Femur (tissue), 1 donor: ENCODE measurements around the gene HOOK1.

ENCODE experiments used
- DNase-seq: peaks from one replicate; pipeline ENCODE4 v3.0.0-alpha.2; 2017

HOOK1 gene

GRCh38 chr1:59814901-59815825 lies at the start of gene HOOK1:
Gene HOOK1, plus strand, starts transcription at chr1:59814949. Its CDS starts 169 bp downstream, at chr1:59815118.
- DNase-seq = no peak

DNA sequence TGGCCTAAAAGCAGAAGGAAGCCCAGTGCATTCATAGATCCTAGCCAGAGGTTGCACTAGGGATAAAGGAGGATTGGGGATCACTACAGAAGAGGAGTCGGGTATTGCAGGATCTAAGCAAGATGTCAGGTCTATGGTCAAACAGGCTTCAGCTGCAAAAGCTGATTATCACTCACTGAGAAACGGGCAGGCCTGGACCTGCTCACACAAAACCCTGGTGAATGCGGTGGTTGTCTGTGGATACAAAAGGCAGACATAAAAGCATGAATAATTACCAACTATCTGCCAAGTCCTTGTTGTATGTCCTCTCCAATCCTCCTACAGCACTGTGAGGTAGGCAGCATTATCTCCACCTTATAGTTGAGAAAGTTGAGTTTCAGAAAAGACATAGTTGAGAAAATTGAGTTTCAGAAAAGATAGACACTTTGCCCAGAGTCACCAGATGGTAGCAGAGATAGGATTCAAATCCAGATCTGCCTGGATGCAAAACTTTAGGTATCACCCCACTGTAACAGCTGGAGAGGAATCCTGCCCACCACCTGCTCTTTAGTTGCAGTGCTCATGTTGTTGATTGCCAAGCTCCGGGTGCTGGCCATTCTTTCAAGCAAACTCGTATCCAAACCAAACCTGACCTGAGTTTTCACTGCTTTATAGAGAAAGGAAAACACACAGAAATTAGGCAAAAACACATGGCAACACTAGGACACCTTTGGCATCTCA lies 49.6 kb upstream of the HOOK1 start:
- DNase-seq = no peak

- DNase-seq = no peak
These were observed 48.4 kb upstream of the HOOK1 start for GRCh38 chr1:59766227-59766855.

- DNase-seq = no peak
These were observed 47.6 kb upstream of the HOOK1 start for GRCh38 chr1:59767119-59767518.

DNA sequence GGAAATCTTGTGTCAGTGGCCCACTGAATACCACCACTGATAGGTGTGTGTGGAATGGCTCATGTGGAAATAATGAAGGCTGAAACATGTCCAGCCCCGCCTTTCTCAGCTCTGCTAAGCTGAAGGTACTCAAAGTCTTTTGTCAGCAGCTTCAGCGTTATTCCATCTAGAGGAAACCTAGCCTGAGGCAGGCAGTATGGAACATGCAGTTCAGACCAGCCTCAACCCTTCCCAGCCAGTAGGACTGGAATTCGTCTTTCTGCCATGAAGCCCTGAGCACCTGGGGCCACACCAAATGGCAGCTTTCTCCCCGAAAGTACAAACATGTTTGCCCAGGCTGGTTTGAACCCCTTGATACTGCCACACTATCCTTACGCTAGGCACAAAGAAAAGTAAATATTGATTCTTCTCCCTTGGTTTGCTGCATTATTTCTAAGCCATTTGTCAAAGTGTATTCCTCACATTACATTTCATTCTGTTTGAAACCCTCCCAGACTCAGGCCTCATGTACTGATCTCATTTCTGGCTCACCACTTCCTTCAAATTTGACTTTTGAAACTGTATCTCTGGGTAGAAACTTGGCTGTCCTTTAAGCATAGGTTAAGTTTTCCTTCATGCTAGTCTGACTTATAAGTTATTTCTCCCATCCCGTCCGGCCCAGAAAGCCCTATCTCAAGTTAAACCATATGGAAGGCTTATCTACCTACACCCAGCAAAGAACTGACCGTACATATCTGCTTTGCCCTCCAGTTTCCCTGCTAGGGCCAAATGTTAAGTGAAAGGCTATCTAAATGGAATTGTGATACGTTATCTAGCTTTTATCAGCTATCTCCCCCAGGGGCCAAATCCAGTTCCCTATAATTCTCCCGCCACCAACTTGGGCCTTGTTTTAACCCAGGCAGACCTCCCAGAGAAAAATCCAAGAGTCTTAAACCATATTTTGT lies 45.7 kb upstream of the HOOK1 start:
- DNase-seq = no peak

DNA sequence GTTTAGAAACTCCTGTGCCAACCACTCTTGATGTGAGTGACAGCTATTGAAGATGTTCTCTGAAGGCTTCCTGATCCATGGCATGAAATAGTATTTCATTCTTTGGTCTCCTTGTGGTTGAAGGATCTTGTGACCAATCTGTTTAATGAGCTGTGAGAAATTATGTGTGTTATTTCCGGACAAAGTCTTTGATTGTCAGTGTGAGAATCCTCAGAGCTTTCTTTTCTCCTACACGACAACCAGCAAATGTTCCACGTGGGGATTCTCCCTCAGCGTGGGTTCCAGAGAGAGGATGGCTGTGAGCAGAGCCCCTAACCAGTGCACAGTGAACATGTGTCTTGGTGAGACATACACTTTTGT lies 45.0 kb upstream of the HOOK1 start:
- no peak for DNase-seq

DNA sequence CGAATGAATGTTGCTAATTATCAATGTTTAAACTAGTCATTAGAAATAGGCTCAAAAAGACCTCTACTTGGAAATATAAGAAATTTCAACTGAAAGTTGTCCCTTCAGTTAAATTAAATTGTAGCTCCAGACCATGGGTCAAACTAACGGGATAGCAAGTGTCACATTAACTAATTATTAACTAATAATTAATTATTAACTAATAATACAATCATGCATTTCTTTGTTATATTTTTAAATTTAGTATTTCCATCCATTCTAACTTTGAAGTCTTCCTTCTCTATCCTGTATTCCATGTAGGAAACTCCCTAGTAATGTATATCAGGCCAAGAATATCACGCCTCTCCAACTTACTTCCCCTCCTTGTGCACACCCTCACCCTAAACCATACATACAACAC lies 43.4 kb upstream of the HOOK1 start:
- no peak for DNase-seq

- no peak for DNase-seq
These were observed 39.3 kb upstream of the HOOK1 start for GRCh38 chr1:59775480-59775879.

DNA sequence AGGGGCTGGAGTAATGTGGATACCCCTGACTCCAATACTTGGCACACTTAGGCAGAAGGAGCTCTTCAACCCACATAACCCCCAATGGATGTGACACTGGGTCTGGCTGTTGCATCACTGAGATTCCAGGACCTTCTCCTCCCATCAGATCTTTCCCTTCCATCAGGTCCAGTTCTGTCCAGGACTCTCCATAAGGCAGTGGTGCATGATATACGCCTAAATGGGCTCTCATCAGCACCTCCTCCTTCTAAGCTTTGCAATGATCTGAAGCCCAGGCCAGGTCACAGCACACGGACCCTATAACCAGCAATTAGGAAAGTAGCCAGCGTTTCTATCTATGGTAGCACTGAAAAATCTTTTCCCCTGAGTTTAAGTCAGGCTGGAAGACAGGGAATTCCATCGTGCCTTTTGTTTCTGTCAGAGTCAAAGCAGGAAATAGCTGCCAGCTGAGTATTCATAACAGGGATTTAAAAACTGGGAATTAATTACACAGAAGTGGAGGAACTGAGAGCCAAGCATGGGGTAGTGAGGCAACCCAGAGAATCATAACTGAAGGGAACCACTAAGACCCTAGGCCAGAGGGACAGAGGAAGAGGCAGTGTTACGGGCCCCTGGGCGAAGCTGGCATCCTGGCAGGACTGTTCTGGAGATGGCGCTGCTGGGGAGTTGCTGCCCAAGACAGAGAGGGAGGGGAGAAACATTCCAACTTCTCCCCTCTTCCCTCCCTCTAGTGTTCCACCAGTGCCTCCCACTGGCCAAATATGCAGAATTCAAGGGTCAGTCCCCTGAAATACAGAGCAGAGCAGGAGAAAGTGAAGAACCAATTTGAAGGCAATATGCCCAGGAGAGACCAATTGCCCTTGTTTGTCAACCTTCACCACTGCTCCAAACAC lies 37.5 kb upstream of the HOOK1 start:
- no peak for DNase-seq

- no peak for DNase-seq
These were observed 34.8 kb upstream of the HOOK1 start for GRCh38 chr1:59779949-59780348.

DNA sequence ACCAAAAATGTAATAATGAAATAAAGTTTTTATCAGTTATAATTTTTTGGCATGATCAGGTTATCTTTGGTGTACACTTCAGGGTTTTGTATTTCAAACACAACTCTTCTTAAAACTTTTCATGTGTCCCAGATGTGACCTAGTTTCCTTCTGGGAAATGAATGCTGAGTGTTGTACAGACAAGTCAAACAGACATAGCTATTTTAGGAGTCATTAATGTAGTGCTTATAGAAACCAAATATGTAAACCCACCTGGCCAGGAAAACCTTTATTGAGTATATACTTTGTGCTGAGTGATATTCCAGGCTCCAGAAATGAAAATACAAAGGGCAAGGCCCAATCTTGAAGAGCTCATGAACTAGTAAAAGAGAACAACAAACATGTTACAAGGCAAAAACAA lies 25.9 kb upstream of the HOOK1 start:
- no peak for DNase-seq

GRCh38 chr1:59798600-59798999 lies 16.1 kb upstream of the HOOK1 start:
- no peak for DNase-seq

GRCh38 chr1:59803458-59804038 lies 11.2 kb upstream of the HOOK1 start:
- no peak for DNase-seq

DNA sequence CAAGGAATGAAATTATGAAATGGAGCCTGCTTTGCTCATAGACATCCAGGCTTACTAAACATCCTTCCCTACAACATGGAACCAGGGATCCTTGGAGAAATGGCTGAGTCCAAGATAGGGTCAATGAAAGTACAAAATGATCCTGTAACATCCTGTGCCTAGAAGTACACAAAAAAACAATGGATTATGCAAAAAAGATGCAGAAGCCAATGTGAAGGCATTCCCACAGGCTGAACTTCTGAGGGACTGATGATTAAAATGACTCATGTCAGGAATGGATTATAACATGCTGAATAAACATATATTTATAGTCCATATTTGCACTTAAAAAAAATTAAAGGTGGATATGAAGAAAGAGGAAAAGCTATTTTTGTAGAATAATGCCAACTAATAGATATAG lies 10.4 kb upstream of the HOOK1 start:
- no peak for DNase-seq

- DNase-seq = no peak
These were observed 9.2 kb upstream of the HOOK1 start for GRCh38 chr1:59805554-59805953.

DNA sequence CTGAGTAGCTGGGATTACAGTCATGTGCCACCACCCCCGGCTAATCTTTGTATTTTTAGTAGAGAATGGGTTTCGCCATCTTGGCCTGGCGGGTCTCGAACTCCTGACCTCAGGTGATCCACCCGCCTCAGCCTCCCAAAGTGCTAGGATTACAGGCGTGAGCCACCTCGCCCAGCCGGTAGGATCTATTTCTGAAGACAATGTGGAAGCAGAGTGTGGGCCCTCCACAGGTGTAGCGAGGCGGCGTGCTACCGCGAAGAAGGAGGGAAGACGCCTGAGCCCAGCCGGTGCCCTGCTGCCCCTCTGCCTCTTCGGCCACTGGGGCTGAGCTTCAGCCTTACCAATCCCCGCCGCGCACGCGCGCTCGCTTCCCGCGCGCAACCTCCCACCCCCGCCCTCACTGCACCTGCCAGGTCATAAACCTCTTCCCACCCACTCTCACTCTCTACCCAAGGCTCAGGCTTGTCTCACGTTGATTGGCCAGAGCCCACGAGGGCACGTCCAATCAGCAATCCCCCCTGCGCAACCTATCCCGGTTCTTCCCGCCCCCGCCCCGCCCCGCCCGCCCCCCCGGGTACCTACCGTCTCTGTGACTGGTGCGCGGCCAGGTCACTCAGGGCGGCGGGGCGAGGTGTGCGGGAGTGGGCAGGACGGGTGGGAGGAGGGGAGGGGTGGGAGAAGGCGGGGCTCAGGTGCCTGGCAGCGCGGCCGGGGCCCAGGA lies 409 bp upstream of the HOOK1 start:
- peak; percentile 80 for DNase-seq

DNA sequence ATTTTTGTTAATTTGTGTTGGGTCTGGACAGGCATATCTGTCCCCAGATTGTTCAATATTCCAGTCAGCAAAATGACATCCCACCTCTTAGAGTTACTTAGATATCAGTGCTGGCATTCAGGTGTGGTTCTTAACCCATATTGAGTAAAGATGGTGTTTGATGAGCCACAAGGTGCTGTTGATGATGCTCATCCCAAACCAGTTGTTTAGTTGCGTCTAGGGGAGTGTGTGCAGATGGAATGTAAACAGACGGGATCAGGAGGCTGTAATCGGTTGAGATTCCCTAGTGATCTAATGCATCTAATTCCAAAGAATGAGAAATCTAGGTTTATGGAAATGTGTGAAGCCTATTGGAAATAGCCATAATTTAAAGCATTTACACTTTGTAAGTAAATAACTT lies 1.1 kb downstream of the HOOK1 start:
- no peak for DNase-seq

GRCh38 chr1:59816318-59816878 lies 1.6 kb downstream of the HOOK1 start:
- DNase-seq = no peak

DNA sequence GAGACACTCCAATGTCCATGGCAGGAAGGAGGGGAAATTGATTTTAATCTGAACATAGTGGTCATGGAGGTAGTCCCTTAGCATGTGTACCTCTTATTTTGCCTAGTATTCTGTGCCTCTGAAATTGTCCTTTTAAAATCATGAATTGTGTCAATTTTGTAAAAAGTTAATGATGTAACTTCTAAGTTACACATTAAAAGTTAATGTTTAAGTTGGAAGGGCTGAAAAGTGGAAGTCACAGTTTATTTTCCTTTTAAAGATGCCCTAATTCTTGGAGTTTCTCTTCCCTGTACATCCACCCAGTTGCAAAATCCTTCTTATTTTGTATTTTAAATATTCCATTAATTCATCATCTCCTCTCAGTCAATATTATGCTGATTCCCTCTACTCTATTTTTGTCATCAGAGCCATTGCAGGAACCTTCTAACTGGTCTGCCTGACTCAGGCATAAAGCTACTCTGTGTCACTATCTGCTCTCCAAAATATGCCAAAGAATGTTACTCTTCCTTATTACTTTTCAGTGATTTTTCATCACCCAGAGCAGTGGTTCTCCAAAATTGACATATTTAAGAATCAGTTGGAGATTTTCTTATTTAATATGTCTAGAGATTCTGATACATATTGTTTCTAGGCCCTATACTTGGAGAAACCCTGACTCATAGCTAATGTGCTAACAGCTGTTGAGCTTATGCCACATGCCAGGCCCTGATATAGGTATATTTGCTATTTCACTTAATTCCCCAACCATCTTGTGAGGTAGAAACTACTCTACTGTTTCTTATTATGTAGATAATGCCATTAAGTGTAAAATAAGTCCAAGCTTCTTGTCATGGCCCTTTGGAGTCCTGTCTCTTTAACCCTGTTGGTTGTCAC lies 5.1 kb downstream of the HOOK1 start:
- no peak for DNase-seq
